ENCODE measurements around the gene CRADD.

DNA sequence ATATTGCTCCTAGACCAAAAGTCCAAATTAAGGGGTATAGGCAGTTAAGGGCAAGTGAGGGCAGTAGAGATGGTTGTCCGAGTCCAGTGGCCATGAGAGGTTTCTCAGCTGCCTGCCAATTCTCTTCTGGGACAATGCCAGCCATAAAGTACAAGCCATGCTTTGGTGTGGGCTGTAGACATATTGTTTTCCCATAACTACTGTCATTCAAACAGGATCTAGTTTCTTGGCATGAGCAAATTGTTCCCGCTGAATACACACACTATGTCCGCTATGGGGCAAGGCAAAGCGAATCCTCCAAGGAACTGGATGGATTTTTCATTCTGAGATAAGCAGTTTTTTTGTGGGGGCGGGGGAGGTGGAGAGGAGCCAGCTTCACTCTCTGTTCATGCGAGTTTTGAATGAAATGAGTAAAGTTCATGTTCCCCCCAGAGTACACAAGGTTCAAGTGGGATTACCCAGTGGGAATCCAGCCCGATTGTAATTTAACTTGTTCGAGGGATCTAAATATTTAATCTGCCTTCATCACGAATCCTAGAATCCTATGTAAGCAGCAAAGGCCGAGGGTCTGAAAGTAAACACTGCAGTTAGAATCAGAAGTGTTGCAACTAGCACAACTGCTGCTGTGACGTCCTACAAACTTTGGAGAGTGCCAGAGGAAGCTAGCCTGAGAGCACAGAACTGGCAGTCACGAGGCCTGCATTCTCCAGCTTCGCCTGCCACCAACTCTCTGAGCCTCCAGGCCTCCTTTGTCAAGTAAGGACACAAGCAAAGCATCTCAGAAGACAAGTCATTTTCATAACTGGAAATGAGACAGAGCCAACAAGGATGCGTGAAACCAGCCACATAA, 137.0 kb downstream of the CRADD start:
- TF ChIP-seq POLR2A (IDR thresholded peaks at IDR 0.05): no peak
- TF ChIP-seq, protein P1, sequence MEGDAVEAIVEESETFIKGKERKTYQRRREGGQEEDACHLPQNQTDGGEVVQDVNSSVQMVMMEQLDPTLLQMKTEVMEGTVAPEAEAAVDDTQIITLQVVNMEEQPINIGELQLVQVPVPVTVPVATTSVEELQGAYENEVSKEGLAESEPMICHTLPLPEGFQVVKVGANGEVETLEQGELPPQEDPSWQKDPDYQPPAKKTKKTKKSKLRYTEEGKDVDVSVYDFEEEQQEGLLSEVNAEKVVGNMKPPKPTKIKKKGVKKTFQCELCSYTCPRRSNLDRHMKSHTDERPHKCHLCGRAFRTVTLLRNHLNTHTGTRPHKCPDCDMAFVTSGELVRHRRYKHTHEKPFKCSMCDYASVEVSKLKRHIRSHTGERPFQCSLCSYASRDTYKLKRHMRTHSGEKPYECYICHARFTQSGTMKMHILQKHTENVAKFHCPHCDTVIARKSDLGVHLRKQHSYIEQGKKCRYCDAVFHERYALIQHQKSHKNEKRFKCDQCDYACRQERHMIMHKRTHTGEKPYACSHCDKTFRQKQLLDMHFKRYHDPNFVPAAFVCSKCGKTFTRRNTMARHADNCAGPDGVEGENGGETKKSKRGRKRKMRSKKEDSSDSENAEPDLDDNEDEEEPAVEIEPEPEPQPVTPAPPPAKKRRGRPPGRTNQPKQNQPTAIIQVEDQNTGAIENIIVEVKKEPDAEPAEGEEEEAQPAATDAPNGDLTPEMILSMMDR (IDR thresholded peaks at IDR 0.05): no peak
